ENCODE measurements around the gene TP53AIP1. TPM values are rescaled to one million over a fixed set of nuclear protein-coding genes. Genes with fewer than 3 reads are reported as not detected.
A peak's percentile ranks its signal among the peaks of the same experiment; 100 is the strongest.

TP53AIP1 gene
- total and polyA plus RNA-seq, 10 donors, result 0.03 to 0.14 (median 0.12) TPM; not detected in 6

- TF ChIP-seq CTCF (IDR thresholded peaks at IDR 0.05 in 8 of 11, conservative IDR thresholded peaks at IDR 0.05 in 3 of 11) (no peak), POLR2AphosphoS5 (IDR thresholded peaks at IDR 0.05) (peak in 2 of 3 donors; percentile 10 to 40)
- 32 to 44% (median 35%) methylated on average over 6 of the region's 6 CpGs for WGBS, 5 donors
- Histone ChIP-seq H3K36me3 (no peaks in the 10 kb centered on the region), H3K27me3 (replicated peaks in 1 of 7) (peaks cover 0 to 79% (median 15%) of the 10 kb centered on the region in 7 donors), H3K4me3 (peak overlapping the region; percentile 18 to 74 (median 38)), H3K4me1 (peaks cover 3 to 69% (median 49%) of the 10 kb centered on the region in 6 donors), H3K9me3 (no peaks in the 10 kb centered on the region), H3K27ac (peak overlapping the region; percentile 3 to 77 (median 65))
- no peak for DNase-seq
- intact Hi-C loops (cut with DNase I; ENCODE audit: low total_unique reads), result no loop called here
Measured at GRCh38 chr11:128891913-128892398, 50.7 kb downstream of the TP53AIP1 start.

GRCh38 chr11:128890543-128891368, 51.9 kb downstream of the TP53AIP1 start, which contains the start of gene KCNJ5:
Gene KCNJ5 (plus strand): TSS chr11:128891356. CDS start chr11:128911274, 19,918 bp downstream.
- DNase-seq, result no peak
- intact Hi-C loops (cut with DNase I; ENCODE audit: low total_unique reads), result no loop called here
- no peak for TF ChIP-seq POLR2A (IDR thresholded peaks at IDR 0.05)
- TF ChIP-seq POLR2AphosphoS5 (IDR thresholded peaks at IDR 0.05), result peak in 2 of 3 donors; percentile 14 to 50
- Histone ChIP-seq H3K27ac (peak within 1 kb of the TSS; percentile 3 to 77 (median 65)), H3K4me3 (peak within 1 kb of the TSS; percentile 35 to 74 (median 44)), H3K4me1 (peaks cover 3 to 70% (median 45%) of the 10 kb centered on the region in 6 donors), H3K36me3 (no peaks in the 10 kb centered on the region), H3K9me3 (no peaks in the 10 kb centered on the region), H3K27me3 (replicated peaks in 1 of 7) (peaks cover 0 to 84% (median 15%) of the 10 kb centered on the region in 7 donors)
- 1 to 6% (median 3%) methylated on average over 47 to 85 of the region's 85 CpGs for WGBS, 5 donors

GRCh38 chr11:128890216-128890542, 52.5 kb downstream of the TP53AIP1 start:
- H3K9me3 ChIP-seq, result no peaks in the 10 kb centered on the region
- peak overlapping the region; percentile 35 to 74 (median 44) for H3K4me3 ChIP-seq
- H3K4me1 ChIP-seq, result peaks cover 3 to 65% (median 42%) of the 10 kb centered on the region in 6 donors
- H3K27ac ChIP-seq, result peak overlapping the region in 5 of 8 donors; percentile 21 to 77 (median 73)
- DNase-seq, result no peak
- TF ChIP-seq CTCF (IDR thresholded peaks at IDR 0.05 in 8 of 11, conservative IDR thresholded peaks at IDR 0.05 in 3 of 11) (no peak), POLR2A (IDR thresholded peaks at IDR 0.05) (no peak), POLR2AphosphoS5 (IDR thresholded peaks at IDR 0.05) (no peak)
- intact Hi-C loops (cut with DNase I; ENCODE audit: low total_unique reads), result no loop called here
- peaks cover 0 to 84% (median 15%) of the 10 kb centered on the region in 7 donors for H3K27me3 ChIP-seq (replicated peaks in 1 of 7)
- WGBS, 5 donors, result 36 to 42% (median 37%) methylated on average over 9 of the region's 9 CpGs
- H3K36me3 ChIP-seq, result no peaks in the 10 kb centered on the region

- TF ChIP-seq POLR2A (IDR thresholded peaks at IDR 0.05) (no peak), CTCF (IDR thresholded peaks at IDR 0.05 in 8 of 11, conservative IDR thresholded peaks at IDR 0.05 in 3 of 11) (no peak), POLR2AphosphoS5 (IDR thresholded peaks at IDR 0.05) (no peak)
- H3K27ac ChIP-seq, result no peak overlapping the region
- intact Hi-C loops (cut with DNase I; ENCODE audit: low total_unique reads), result no loop called here
- H3K4me1 ChIP-seq, result peaks cover 3 to 64% (median 41%) of the 10 kb centered on the region in 6 donors
- H3K27me3 ChIP-seq (replicated peaks in 1 of 7), result peaks cover 0 to 83% (median 15%) of the 10 kb centered on the region in 7 donors
- peak overlapping the region in 1 of 8 donors; percentile 74 for H3K4me3 ChIP-seq
- no peak for DNase-seq
- H3K9me3 ChIP-seq, result no peaks in the 10 kb centered on the region
- WGBS, 5 donors, result 83 to 92% (median 86%) methylated on average over 4 to 8 of the region's 8 CpGs
- no peaks in the 10 kb centered on the region for H3K36me3 ChIP-seq
Measured at GRCh38 chr11:128889657-128890213, 52.9 kb downstream of the TP53AIP1 start.

Measured in spleen (tissue), 11 donors.